ENCODE results near the gene REXO1.

Gene REXO1

DNA sequence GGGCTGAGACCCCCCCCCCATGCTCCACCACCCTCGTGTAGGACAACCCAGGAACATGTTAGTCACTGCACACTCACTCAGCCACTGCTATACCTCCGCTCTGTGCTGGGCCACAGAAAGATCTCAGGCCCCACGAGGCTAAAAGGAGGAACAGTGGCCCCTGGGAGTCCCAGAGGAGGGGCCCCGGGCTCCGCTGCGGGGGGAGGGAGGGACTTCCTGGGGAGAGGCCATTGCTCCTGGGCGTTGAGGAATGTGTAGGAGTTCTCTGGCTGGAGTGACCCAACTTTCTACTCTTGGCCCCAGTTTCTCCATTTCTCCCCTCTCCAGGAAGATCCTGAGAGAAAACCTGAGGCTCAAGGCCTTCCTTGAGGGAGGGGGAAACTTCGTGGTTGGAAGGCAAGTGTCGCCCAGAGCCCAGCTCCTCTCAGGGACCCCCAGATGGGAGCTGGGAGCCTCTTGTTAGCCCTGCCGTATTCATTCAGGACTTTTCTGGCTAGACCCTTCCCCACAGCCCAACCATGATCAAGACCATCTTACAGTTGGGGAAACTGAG is 81.4 kb downstream of the REXO1 start:
- DNase-seq (ENCODE audit: low read depth), result no peak

DNA sequence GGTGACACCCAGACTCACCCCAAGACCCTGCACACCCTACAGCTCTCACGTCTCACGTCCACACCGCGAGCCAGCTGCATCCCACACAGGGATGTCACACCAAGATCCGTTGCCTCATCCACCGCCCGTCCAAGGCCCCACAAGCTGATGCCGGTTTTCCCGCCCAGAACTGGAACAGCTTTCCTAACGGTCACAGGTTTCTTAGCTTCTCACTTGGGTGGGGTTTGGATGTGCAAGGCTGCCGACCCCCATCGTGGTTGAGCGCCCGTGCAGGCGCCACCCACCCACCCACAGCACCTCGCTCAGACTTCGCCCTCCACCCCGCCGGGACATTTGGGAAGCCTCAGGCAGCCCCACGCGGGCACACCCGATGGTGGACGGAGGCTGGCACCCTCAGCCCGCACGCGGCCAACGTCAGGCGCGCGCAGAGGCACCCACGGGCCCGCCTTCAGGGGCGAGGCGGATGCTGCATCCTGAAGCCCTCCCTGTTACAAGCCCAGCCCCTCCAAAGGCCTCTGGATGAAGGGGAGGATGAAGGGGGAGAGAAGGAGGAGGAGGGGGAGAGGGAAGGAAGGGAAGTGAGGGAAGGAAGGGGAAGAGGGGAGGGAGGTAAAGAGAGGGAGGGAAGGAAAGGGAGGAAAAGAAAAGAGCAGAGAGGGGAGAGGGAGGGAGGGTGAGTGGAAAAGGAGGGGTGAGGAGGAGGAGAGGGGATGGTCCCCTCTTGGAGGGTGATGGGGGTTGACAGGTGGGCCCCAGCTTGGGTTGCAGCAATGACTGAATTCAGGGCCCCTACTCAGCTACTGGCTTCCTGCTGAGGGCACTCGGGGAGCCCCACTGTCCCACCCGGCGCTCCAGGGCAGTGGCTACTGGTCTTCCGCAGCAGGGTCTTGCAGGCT is 82.1 kb downstream of the REXO1 start:
- no peak for DNase-seq (ENCODE audit: low read depth)
